HepG2 (cell line): ENCODE measurements around the gene CAPN6. TPM values are rescaled to one million over a fixed set of nuclear protein-coding genes. Genes with fewer than 3 reads are reported as not detected.
A peak's percentile ranks its signal among the peaks of the same experiment; 100 is the strongest.

Source experiments
- ARID5B ChIP-seq: IDR thresholded peaks from 2 replicates; pipeline ENCODE4 v1.4.0; 2020; ENCODE audit warnings: mild to moderate bottlenecking, missing genetic modification reagents
- LCORL ChIP-seq, 2 experiments: fragments of 450-650 bp in 1 of 2; sonication (generic) in 1 of 2; formaldehyde crosslinking in 1 of 2; IDR thresholded peaks; 2 replicates each; pipeline versions ENCODE4 v1.5.0 to v1.6.1; 2017 to 2020; ENCODE audit warnings: antibody characterized with exemption in 1 of 2, missing genetic modification reagents in 1 of 2
- SOX13 ChIP-seq, 3 experiments: fragments of 450-650 bp in 1 of 3; sonication (generic) in 1 of 3; formaldehyde crosslinking in 1 of 3; IDR thresholded peaks in 2 of 3; conservative IDR thresholded peaks in 1 of 3; 2 replicates each; pipeline versions ENCODE4 v1.5.0 to v1.6.1; 2016 to 2020; ENCODE audit warnings: antibody characterized with exemption in 1 of 3, mild to moderate bottlenecking in 1 of 3, missing compliant biosample characterization in 1 of 3, missing genetic modification reagents in 1 of 3, moderate library complexity in 1 of 3
- TBX2 ChIP-seq: sonication (generic); formaldehyde crosslinking; IDR thresholded peaks from 2 replicates; pipeline ENCODE4 v1.5.0; 2020; ENCODE audit warnings: missing genetic modification reagents, mild to moderate bottlenecking, borderline replicate concordance
- ZNF362 ChIP-seq: sonication (generic); formaldehyde crosslinking; IDR thresholded peaks from 2 replicates; pipeline ENCODE4 v1.4.0; 2020; ENCODE audit warnings: missing genetic modification reagents, mild to moderate bottlenecking, borderline replicate concordance
- polyA plus RNA-seq, 8 experiments: library from polyadenylated mRNA; depleted of rRNA in 3 of 8; stranded (reverse) in 7 of 8; unstranded in 1 of 8; fragments of >200 nt; fragmentation: Illumina TruSeq in 4 of 8; extraction: Trizol in 4 of 8; gene quantifications; 2 replicates each; pipeline versions ENCODE4 v1.2.1 to v1.2.3, GENCODE V29; 2011 to 2016; ENCODE audit warnings: low read depth in 4 of 8, missing spikeins in 1 of 8, mixed read lengths in 1 of 8; ENCODE audit not compliant: insufficient read depth in 1 of 8
- total RNA-seq, 5 experiments: library from RNA; depleted of rRNA; stranded (reverse); fragments of >200 nt; fragmentation: Illumina TruSeq; extraction: Trizol; gene quantifications; 2 replicates each; pipeline ENCODE4 v1.2.3, GENCODE V29; 2016; ENCODE audit warnings: low read depth in 1 of 5

The CAPN6 gene
- total and polyA plus RNA-seq, 2 of the 13 experiments (the other 11 are each of a cell fraction or from before 2014, with no cell fraction given), result not detected

- TF ChIP-seq TBX2 (CRISPR knock-in tag) (peak; percentile 30; the same call in 1 of the 2 replicates), ZNF362 (CRISPR knock-in tag) (peak; percentile 78; the same call in 1 of the 2 replicates), SOX13 (IDR thresholded peaks at IDR 0.05) (no peak), SOX13 (CRISPR knock-in tag; conservative IDR thresholded peaks at IDR 0.05 in 1 of 2, IDR thresholded peaks at IDR 0.05 in 1 of 2) (peak in 1 of 2 experiments; percentile 13; a peak in 1 of 4 replicates), ARID5B (CRISPR knock-in tag) (peak; percentile 38; the same call in 1 of the 2 replicates), LCORL (IDR thresholded peaks at IDR 0.05) (no peak), LCORL (CRISPR knock-in tag; IDR thresholded peaks at IDR 0.05) (peak; percentile 20; the same call in 1 of the 2 replicates)
These were observed 14.5 kb upstream of the CAPN6 start (continued) for GRCh38 chrX:111284631-111285293.
